Thoracic aorta (tissue), 2 donors: ENCODE results near the gene ACACA. TPM values are rescaled to one million over a fixed set of nuclear protein-coding genes. Genes with fewer than 3 reads are reported as not detected.

ENCODE experiments used
- ATAC-seq: fragments of 150-250 bp; one replicate; pipeline ENCODE4 v1.8.0; 2017; ENCODE audit warnings: low read depth; ENCODE audit not compliant: insufficient number of reproducible peaks, low FRiP score
- DNase-seq: peaks from one replicate; pipeline ENCODE4 v3.0.0-alpha.2; 2020; ENCODE audit warnings: low spot score
- H3K27ac ChIP-seq, 2 donors: fragments of 200-600 bp; sonication (generic); 1 replicate in 1 of 2; 2 replicates in 1 of 2; pipeline ENCODE4 v1.5.1; 2016; ENCODE audit warnings: mild to moderate bottlenecking in 2 of 2, moderate library complexity in 2 of 2
- H3K27me3 ChIP-seq: fragments of 200-600 bp; sonication (generic); replicated peaks from 2 replicates; pipeline ENCODE4 v1.6.0; 2016; ENCODE audit warnings: mild to moderate bottlenecking; ENCODE audit not compliant: insufficient read depth
- H3K36me3 ChIP-seq: fragments of 200-600 bp; sonication (generic); one replicate; pipeline ENCODE4 v1.5.1; 2016
- H3K4me1 ChIP-seq, 2 donors: fragments of 200-600 bp; sonication (generic); 1 replicate in 1 of 2; 2 replicates in 1 of 2; pipeline versions ENCODE4 v1.5.1 to v1.6.0; 2016; ENCODE audit warnings: low read depth in 2 of 2, mild to moderate bottlenecking in 1 of 2; ENCODE audit not compliant: control insufficient read depth in 1 of 2
- H3K4me3 ChIP-seq: fragments of 200-600 bp; sonication (generic); 2 replicates; pipeline ENCODE4 v1.5.1; 2016; ENCODE audit warnings: mild to moderate bottlenecking
- H3K9me3 ChIP-seq: fragments of 200-600 bp; sonication (generic); 2 replicates; pipeline ENCODE4 v1.5.1; 2016
- total RNA-seq, 2 donors: library from RNA; depleted of rRNA; stranded (reverse); fragments of >200 nt; gene quantifications; one replicate each; pipeline versions ENCODE4 v1.1.0 to v1.2.3, GENCODE V29; 2016
- TF ChIP-seq, protein P1 (sequence below): fragments of 200-600 bp; sonication (generic); IDR thresholded peaks from one replicate; pipeline ENCODE4 v1.5.1; 2019; ENCODE audit warnings: antibody characterized with exemption

Gene ACACA
- total RNA-seq, 2 donors from 2014 or later: 20.7 to 34.0 TPM

GRCh38 chr17:37234106-37234505 is 172.5 kb downstream of the ACACA start:
- Histone ChIP-seq H3K27ac (no peak overlapping the region), H3K4me3 (no peak overlapping the region), H3K36me3 (peaks cover 4% of the 10 kb centered on the region), H3K27me3 (no peaks in the 10 kb centered on the region), H3K9me3 (no peaks in the 10 kb centered on the region), H3K4me1 (no peaks in the 10 kb centered on the region)
- ATAC-seq: no peak
- DNase-seq: no peak
- TF ChIP-seq, protein P1, sequence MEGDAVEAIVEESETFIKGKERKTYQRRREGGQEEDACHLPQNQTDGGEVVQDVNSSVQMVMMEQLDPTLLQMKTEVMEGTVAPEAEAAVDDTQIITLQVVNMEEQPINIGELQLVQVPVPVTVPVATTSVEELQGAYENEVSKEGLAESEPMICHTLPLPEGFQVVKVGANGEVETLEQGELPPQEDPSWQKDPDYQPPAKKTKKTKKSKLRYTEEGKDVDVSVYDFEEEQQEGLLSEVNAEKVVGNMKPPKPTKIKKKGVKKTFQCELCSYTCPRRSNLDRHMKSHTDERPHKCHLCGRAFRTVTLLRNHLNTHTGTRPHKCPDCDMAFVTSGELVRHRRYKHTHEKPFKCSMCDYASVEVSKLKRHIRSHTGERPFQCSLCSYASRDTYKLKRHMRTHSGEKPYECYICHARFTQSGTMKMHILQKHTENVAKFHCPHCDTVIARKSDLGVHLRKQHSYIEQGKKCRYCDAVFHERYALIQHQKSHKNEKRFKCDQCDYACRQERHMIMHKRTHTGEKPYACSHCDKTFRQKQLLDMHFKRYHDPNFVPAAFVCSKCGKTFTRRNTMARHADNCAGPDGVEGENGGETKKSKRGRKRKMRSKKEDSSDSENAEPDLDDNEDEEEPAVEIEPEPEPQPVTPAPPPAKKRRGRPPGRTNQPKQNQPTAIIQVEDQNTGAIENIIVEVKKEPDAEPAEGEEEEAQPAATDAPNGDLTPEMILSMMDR: no peak

DNA sequence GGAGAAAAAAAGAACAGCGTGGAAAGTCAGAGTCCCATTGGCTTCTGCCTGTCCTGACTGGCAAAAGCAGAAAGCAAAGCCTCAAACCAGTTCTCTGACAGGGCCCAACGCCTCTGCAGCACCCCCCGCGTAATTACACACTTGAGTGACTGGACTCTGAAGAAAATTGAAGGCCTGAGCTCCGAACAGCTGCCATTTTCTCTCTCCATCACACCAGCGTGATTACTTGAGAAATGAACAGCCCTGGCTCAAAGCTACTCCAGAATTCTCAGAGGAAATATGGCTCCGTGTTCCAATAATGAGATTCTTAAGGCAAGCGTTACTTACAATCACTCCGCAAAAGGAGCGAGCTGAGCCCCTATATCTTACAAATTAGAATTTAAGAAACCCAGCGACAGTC is 173.6 kb downstream of the ACACA start:
- no peaks in the 10 kb centered on the region for H3K27me3 ChIP-seq
- no peak overlapping the region for H3K27ac ChIP-seq
- peaks cover 4% of the 10 kb centered on the region for H3K36me3 ChIP-seq
- TF ChIP-seq, protein P1: no peak
- no peak for ATAC-seq
- no peaks in the 10 kb centered on the region for H3K9me3 ChIP-seq
- H3K4me3 ChIP-seq: no peak overlapping the region
- no peak for DNase-seq
- H3K4me1 ChIP-seq: no peaks in the 10 kb centered on the region

DNA sequence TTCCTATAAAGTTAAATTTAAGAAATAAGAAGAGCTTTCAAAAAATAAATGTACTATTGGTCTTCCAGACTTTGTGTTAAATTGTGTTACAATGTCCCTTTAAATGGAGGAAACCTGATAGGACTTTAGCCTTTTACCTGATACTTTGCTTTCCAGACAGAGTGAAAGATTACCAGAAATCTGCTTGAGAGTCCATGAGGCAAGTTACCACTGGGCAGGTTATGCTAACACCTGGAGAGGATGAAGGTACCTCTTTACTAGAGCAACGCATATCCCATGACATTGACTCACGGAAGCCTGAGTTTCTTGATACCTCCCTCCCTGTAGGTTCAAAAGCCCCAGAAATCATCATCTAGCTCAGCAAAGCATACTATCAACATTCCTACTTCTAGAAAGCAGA is 174.7 kb downstream of the ACACA start:
- Histone ChIP-seq H3K36me3 (peaks cover 4% of the 10 kb centered on the region), H3K4me3 (no peak overlapping the region), H3K4me1 (no peaks in the 10 kb centered on the region), H3K27me3 (no peaks in the 10 kb centered on the region), H3K9me3 (no peaks in the 10 kb centered on the region), H3K27ac (no peak overlapping the region)
- no peak for ATAC-seq
- TF ChIP-seq, protein P1: no peak
- no peak for DNase-seq

GRCh38 chr17:37230633-37231032 is 176.0 kb downstream of the ACACA start:
- DNase-seq: no peak
- peaks cover 5% of the 10 kb centered on the region for H3K36me3 ChIP-seq
- H3K4me3 ChIP-seq: no peak overlapping the region
- no peak overlapping the region for H3K27ac ChIP-seq
- no peak for ATAC-seq
- no peaks in the 10 kb centered on the region for H3K27me3 ChIP-seq
- no peaks in the 10 kb centered on the region for H3K9me3 ChIP-seq
- TF ChIP-seq, protein P1: no peak
- H3K4me1 ChIP-seq: no peaks in the 10 kb centered on the region

- Histone ChIP-seq H3K36me3 (peaks cover 12% of the 10 kb centered on the region), H3K27me3 (no peaks in the 10 kb centered on the region), H3K27ac (no peak overlapping the region), H3K4me3 (no peak overlapping the region), H3K9me3 (no peaks in the 10 kb centered on the region), H3K4me1 (no peaks in the 10 kb centered on the region)
- TF ChIP-seq, protein P1: no peak
- no peak for DNase-seq
- no peak for ATAC-seq
Measured at GRCh38 chr17:37225465-37225864, 181.2 kb downstream of the ACACA start.
